Suprapubic skin (tissue), 2 donors: ENCODE results near the gene CATSPER1.

Experiments used
- EP300 ChIP-seq: sonication (generic); formaldehyde crosslinking; IDR thresholded peaks from one replicate; pipeline ENCODE4 v1.6.1; 2017; ENCODE audit warnings: antibody characterized with exemption
- POLR2A ChIP-seq, 2 donors: fragments of 450-650 bp; IDR thresholded peaks; one replicate each; pipeline ENCODE4 v1.6.1; 2017; ENCODE audit warnings: antibody characterized with exemption in 2 of 2, mild to moderate bottlenecking in 2 of 2, moderate library complexity in 2 of 2

GRCh38 chr11:66075273-66075672 is 49.0 kb upstream of the CATSPER1 start:
- TF ChIP-seq POLR2A (IDR thresholded peaks at IDR 0.05) (no peak), EP300 (no peak)
